HG03097 (cell line): ENCODE data around the gene FIP1L1.
"Not testable (repeated sequence)": the region's sequence is repeated elsewhere in the genome, so short reads cannot be mapped to it uniquely, and the experiment has no call there.

Experiments
- ATAC-seq: cut with Tn5 transposase; IDR thresholded peaks from one replicate; pipeline ENCODE4 v1.9.1; 2021; ENCODE audit not compliant: unreplicated experiment, low FRiP score

Gene FIP1L1

GRCh38 chr4:53376900-53377299 is 541 bp upstream of the FIP1L1 start:
- ATAC-seq: no peak

DNA sequence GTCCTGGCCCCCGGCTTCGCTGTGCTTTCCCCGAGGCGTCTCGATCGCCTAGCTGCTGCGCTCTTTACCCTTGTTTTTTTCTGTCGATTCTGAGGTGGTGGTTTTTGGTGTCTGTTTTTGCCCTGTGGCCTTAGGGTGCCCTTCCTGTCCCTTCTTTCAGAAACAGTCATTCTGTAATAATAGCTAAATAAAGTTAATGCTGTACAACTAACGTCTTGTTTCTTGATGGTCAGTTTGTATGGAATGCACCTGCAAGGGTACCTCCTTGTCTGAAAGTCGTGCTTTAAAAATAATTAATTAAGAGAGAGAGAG is 686 bp downstream of the FIP1L1 start:
- peak; percentile 21 for ATAC-seq

- ATAC-seq: no peak
Measured at GRCh38 chr4:53380221-53380620, 2.8 kb downstream of the FIP1L1 start.

DNA sequence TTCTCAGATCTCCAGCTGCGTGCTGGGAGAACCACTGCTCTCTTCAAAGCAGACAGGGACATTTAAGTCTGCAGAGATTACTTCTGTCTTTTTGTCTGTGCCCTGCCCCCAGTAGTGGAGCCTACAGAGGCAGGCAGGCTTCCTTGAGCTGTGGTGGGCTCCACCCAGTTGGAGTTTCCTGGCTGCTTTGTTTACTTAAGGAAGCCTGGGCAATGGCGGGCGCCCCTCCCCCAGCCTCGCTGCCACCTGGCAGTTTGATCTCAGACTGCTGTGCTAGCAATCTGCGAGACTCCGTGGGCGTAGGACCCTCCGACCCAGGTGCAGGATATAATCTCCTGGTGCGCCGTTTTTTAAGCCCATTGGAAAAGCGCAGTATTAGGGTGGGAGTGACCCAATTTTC is 32.0 kb downstream of the FIP1L1 start:
- not testable (repeated sequence) for ATAC-seq

GRCh38 chr4:53419208-53419607 is 41.8 kb downstream of the FIP1L1 start:
- no peak for ATAC-seq

DNA sequence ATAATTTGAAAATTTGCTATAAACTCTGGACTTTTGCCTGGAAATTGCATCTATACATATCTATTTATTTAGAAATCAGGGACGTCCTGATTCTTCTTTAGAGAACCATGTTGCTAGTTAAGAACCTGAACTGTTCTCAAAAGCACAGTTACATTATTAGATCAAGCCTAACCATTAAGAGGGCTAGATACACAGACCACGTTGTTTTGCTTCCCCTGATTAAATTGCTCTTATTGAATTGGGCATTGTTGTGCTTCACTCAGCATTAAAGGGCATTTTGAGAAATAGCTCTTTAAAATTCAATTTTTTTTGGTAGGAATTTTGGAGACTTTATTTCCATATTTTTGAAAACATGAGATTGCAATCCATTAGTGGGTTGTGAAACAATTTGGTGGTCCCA is 44.4 kb downstream of the FIP1L1 start:
- no peak for ATAC-seq

DNA sequence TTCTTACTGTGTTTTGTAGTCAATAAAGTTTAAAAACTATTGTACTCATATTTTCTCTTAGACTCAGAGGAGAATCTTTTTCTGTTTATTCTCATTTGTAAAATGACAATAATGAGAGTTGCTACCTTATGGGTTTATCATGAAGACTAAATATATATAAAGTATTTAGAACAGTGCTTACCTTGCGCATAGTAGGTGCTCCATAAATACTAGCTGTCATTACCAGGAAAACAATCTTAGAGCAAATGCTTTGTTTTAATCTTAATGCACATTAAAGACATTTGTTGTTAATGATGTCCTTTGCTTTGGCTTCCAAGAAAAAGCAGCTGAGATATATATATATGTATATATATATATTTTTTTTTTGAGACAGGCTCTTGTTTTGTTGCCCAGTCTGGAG is 44.9 kb downstream of the FIP1L1 start:
- no peak for ATAC-seq

GRCh38 chr4:53424280-53424679 is 46.8 kb downstream of the FIP1L1 start:
- ATAC-seq: no peak

DNA sequence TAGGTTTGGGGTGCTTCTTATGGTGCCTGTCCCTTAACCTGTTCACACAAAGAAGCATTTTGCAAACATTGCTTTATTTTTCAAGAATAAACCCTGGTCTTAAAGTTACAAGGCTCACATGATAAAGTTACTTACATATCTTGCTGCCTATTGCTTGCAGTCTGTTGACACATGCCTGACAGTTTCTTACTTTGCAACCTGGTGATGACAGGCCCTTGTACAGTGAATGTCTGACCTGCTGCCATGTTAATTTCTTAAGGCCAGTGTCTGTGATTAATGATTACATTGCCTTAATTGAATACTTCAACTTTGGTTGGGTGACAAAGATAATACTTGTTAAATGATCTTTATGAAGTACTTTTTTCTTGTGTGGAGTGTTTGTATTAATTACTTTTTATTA is 49.9 kb downstream of the FIP1L1 start:
- no peak for ATAC-seq

GRCh38 chr4:53431052-53431451 is 53.6 kb downstream of the FIP1L1 start:
- no peak for ATAC-seq

DNA sequence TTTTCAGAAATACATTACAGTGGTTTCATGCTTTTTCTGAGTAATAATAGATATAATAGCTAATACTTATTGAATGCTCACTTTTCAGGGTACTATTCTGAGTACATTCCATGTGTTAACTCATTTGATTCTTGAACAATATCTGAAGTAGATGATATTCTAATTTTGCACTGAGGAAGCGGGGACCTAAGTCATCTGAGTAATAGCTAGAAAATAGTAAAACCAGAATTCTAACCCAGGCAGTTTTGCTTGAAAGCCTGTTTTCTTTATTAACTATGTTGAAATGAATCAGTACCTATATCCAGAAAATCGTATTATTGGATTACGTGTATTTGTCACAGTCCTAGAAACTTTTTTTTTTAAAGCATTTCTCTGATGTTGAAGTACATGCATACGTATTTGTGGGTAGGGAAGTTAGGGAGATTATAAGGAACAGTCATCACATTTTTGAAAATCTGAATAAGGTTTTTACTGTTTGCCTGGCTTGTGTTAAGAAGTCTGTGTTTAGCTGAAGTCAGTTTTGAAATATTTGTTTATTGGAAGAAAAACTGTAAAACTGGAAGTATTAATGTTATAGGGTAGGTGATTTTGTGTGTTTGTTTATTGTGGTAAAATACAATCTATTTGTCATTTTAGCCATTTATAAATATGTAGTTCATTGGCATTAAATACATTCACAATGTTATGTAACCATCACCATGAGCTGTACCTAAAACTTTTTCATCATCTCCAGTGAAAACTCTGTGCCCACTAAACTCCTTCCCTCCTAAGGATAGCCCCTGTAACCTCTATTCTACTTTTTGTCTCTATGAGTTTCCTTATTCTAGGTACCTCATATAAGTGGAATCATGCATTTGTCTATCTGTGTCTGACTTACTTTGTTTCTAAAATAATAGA is 55.3 kb downstream of the FIP1L1 start:
- ATAC-seq: no peak

GRCh38 chr4:53436251-53436650 is 58.8 kb downstream of the FIP1L1 start:
- ATAC-seq: no peak

- no peak for ATAC-seq
Measured at GRCh38 chr4:53441564-53441963, 64.1 kb downstream of the FIP1L1 start.

GRCh38 chr4:53444954-53445353 is 67.5 kb downstream of the FIP1L1 start:
- ATAC-seq: no peak

DNA sequence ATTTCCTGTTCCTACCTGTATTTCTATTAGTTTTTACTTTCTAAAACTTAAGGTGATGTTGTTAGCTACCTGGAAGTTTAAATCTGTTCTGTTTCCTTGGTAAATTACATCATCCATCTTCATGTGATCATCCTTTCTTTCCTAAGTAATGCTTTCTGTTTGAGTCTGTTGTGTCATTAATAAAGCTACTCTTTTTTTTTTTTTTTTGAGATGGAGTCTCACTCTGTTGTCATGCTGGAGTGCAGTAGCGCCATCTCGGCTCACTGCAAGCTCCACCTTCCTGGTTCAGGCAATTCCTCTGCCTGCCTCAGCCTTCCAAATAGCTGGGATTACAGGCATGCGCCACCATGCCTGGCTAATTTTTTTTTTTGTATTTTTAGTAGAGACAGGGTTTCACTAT is 73.3 kb downstream of the FIP1L1 start:
- no peak for ATAC-seq

- no peak for ATAC-seq
Measured at GRCh38 chr4:53453385-53453784, 75.9 kb downstream of the FIP1L1 start.

- no peak for ATAC-seq
Measured at GRCh38 chr4:53455766-53456165, 78.3 kb downstream of the FIP1L1 start.

- ATAC-seq: no peak
Measured at GRCh38 chr4:53456178-53456577, 78.7 kb downstream of the FIP1L1 start.

DNA sequence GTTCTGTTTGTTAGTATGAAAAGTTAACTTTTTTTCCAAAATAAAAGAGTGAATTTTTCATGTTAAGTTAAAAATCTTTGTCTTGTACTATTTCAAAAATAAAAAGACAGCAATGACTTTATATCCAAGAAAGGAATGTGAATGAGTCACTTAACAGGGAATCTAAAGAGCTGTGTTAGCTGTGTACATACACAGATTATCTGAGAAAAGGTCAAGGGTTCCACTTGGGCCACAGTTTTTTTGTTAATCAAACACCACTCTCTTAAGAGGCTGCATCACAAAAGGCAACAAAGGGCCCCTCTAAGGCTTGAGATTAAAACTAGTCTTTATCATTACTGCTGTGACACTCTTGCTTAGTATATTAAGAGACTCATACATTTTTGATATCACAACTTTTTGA is 82.1 kb downstream of the FIP1L1 start:
- ATAC-seq: no peak

DNA sequence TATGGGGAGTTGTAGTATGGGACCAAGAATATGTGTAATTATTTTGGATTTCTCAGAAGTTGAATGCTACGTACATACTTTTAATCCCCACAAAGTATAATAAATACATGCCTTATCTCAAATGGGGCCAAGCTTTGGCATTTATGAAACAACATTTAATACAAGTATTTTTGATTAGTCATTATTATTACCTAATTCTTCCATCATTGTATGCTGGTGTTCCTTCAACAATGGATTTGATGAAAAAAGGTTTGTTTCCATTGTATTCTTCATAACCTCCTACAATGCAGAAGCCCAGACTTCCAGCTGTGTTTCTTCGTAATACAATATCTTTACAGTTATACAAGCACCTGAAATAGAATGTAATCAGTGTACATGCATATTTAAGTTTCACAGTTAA is 83.8 kb downstream of the FIP1L1 start:
- no peak for ATAC-seq

GRCh38 chr4:53463340-53463739 is 85.9 kb downstream of the FIP1L1 start:
- no peak for ATAC-seq

- ATAC-seq: no peak
Measured at GRCh38 chr4:53465281-53465680, 87.8 kb downstream of the FIP1L1 start.

GRCh38 chr4:53465891-53466290 is 88.5 kb downstream of the FIP1L1 start:
- ATAC-seq: no peak
